ENCODE measurements around the gene SERINC2. TPM values are rescaled to one million over a fixed set of nuclear protein-coding genes. Genes with fewer than 3 reads are reported as not detected.

The SERINC2 gene
- total RNA-seq, 1 donor from 2014 or later: 45.8 TPM

DNA sequence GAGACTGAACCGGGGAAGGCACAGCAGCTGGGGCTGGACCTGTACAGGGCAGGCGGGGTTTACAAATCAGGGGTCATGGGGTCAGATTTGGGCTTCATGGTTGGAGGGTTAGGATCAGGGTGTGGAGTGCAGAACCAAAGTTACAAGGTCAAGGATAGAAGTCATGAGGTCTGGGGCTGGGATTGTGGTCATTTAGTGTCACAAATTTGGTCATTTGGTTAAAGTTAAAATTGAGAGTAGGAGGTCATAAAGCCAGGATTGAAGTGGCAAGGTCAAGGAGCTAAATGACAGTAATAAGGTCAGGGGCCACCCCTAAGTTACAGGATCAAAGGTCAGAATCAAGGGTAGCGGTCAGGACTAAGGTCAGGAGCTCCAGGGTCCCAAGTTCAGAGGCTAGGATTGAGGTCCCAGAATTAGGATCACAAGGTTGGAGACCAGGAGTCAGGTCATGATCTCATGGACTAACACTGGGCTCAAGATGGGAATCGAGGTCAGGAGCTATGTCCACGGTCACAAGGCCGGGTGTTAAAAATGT is 20.4 kb downstream of the SERINC2 start:
- H3K4me3 ChIP-seq (ENCODE audit: low read depth, low read length): no peak overlapping the region
- no peak for DNase-seq (ENCODE audit: low read depth)
- no peak for TF ChIP-seq CTCF (conservative IDR thresholded peaks at IDR 0.05; ENCODE audit: low read depth, low read length)

GRCh38 chr1:31434101-31434871 is 21.3 kb downstream of the SERINC2 start:
- no peak overlapping the region for H3K4me3 ChIP-seq (ENCODE audit: low read depth, low read length)
- no peak for DNase-seq (ENCODE audit: low read depth)
- no peak for TF ChIP-seq CTCF (conservative IDR thresholded peaks at IDR 0.05; ENCODE audit: low read depth, low read length)

GRCh38 chr1:31434979-31435378 is 22.0 kb downstream of the SERINC2 start:
- no peak for TF ChIP-seq CTCF (conservative IDR thresholded peaks at IDR 0.05; ENCODE audit: low read depth, low read length)
- no peak overlapping the region for H3K4me3 ChIP-seq (ENCODE audit: low read depth, low read length)
- DNase-seq (ENCODE audit: low read depth): no peak

DNA sequence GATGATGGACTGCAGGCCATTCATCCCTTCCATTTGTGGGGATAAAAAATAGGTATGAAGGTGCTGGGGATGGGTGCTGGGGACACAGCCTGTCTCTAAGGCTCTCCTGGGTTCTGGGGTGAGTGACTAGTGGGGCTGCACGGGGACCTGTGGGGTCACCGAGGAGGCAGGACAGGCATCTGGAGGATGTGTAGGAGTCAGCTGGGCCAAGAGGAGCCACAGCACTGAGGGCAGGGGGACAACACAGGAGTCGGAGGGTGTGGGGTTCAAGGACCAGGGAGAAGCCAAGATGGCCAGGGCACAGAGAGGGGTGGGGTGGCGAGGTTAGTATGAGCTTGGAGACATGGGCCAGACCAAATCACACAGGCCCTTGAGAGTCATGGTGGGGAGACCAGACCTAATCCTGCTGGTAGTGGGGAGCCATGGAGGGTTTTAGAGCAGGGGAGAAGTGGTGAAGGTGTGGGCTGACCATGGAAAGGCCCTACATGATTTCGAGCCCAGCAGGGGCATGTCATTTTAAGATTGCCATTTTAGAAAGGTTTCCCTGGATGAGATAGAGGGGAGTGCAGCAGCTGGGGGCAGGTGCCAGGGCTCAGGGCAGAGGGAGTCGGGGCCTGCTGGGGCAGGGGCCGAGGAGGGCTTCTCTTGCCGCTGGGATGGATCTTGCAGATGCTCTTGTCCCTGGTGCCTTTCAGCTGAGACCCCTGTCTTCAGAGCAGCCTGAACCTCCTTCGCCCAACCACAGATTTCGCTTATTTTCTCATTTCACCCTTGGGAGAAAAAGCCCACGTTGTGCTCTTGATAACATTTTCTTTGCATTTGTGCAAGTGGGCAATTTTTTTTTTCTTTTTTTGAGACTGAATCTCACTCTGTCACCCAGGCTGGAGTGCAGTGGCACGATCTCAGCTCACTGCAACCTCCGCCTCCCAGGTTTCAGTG is 22.7 kb downstream of the SERINC2 start:
- no peak for TF ChIP-seq CTCF (conservative IDR thresholded peaks at IDR 0.05; ENCODE audit: low read depth, low read length)
- DNase-seq (ENCODE audit: low read depth): no peak
- H3K4me3 ChIP-seq (ENCODE audit: low read depth, low read length): no peak overlapping the region

DNA sequence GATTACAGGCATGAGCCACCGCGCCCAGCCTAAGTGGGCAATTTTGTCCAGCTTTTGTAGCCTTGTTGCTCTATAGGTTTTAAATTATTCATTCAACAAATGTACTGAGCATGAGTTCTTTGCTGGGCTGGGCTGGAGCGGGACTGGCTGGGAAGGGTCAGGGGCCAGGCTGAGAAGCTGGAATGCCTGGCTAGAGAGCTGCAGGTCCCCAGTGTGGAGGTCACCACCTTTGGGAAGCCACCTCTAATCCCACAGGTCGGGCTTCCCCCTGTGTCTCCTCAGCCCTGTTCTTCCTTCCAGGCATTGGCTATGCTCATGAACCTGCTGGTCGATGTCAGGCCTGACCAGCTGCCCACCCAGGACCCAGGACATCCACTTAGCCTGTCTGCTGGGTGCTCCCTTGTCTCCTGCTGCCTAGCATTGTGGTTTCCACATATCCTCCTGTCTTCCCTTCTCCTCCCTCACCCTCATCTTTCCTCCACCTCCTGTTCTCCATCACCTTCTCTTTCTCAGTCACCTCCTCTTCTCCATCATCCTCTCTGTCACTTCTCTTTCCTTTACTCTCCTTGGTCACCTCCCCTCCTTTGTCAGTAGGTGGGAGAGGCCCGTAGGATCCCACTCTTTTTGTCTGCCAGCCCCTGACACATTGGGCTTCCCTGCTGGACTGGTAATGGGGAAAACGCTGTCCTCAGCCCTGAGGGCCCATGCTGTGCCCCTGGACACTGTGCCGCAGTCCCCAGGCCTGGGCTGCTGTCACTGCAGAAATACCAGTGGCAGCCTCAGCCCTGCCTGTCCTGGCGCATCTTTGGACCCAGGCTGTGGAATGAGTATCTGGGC is 23.8 kb downstream of the SERINC2 start:
- no peak overlapping the region for H3K4me3 ChIP-seq (ENCODE audit: low read depth, low read length)
- TF ChIP-seq CTCF (conservative IDR thresholded peaks at IDR 0.05; ENCODE audit: low read depth, low read length): no peak
- DNase-seq (ENCODE audit: low read depth): no peak

- no peak for TF ChIP-seq CTCF (conservative IDR thresholded peaks at IDR 0.05; ENCODE audit: low read depth, low read length)
- H3K4me3 ChIP-seq (ENCODE audit: low read depth, low read length): no peak overlapping the region
- no peak for DNase-seq (ENCODE audit: low read depth)
Measured at GRCh38 chr1:31437433-31438037, 24.5 kb downstream of the SERINC2 start.

Data from epithelial cell of proximal tubule (primary cell).